ENCODE data around the gene KLK13.

GRCh38 chr19:51097796-51098195 lies 32.9 kb upstream of the KLK13 start:
- TF ChIP-seq CTCF (conservative IDR thresholded peaks at IDR 0.05; ENCODE audit: low read depth, low read length) = no peak
- no peak for TF ChIP-seq EZH2 (IDR thresholded peaks at IDR 0.05; ENCODE audit: borderline replicate concordance, low read depth, low read length, poor library complexity, severe bottlenecking)

Data from A673 (cell line).